Frontal cortex (tissue), 1 donor: ENCODE measurements around the gene PYY. TPM values are rescaled to one million over a fixed set of nuclear protein-coding genes. Genes with fewer than 3 reads are reported as not detected.

Experiments used
- total RNA-seq: library from RNA; depleted of rRNA; stranded (reverse); fragments of >200 nt; gene quantifications from one replicate; pipeline ENCODE4 v1.2.3, GENCODE V29; 2014

The PYY gene
- total RNA-seq, 1 donor from 2014 or later = not detected

Other genes with a start within 250 kb of the PYY start
- not detected for gene SOST, start 195.1 kb downstream of the PYY start, total RNA-seq
- gene DUSP3, start 175.0 kb downstream of the PYY start, total RNA-seq = 33.0 TPM
- not detected for gene CFAP97D1, start 173.5 kb downstream of the PYY start, total RNA-seq
- 36.7 TPM for gene MPP3, start 120.8 kb downstream of the PYY start, total RNA-seq
- not detected for gene CD300LG, start 106.8 kb downstream of the PYY start, total RNA-seq
- 13.9 TPM for gene MPP2, start 46.4 kb downstream of the PYY start, total RNA-seq
- gene PPY, start 11.5 kb downstream of the PYY start, total RNA-seq = not detected
- gene NAGS, start 50.7 kb upstream of the PYY start, total RNA-seq = 0.41 TPM
- 41.2 TPM for gene TMEM101, start 61.0 kb upstream of the PYY start, total RNA-seq
- 26.5 TPM for gene LSM12, start 112.7 kb upstream of the PYY start, total RNA-seq
- gene G6PC3, start 116.8 kb upstream of the PYY start, total RNA-seq = 11.4 TPM
- 87.6 TPM for gene HDAC5, start 169.7 kb upstream of the PYY start, total RNA-seq
- 0.82 TPM for gene HROB, start 188.0 kb upstream of the PYY start, total RNA-seq
- gene ASB16, start 216.8 kb upstream of the PYY start, total RNA-seq = not detected
- 22.0 TPM for gene TMUB2, start 233.0 kb upstream of the PYY start, total RNA-seq
- gene ATXN7L3, start 245.9 kb upstream of the PYY start, total RNA-seq = 64.4 TPM